Fibroblast of lung (primary cell): Measurements from ENCODE around the gene XK. TPM values are rescaled to one million over a fixed set of nuclear protein-coding genes. Genes with fewer than 3 reads are reported as not detected.
A peak's percentile ranks its signal among the peaks of the same experiment; 100 is the strongest.

Source experiments
- DNase-seq, 2 donors: peaks; one replicate each; pipeline versions ENCODE4 v3.0.0 to v3.0.0-alpha.2; 2010; ENCODE audit warnings: low read depth in 2 of 2
- H2AFZ ChIP-seq: 2 replicates; pipeline ENCODE4 v1.5.1; 2012; ENCODE audit warnings: low read length, control low read depth, inconsistent platforms
- H3K27ac ChIP-seq: 2 replicates; pipeline ENCODE4 v1.5.1; 2011; ENCODE audit warnings: low read length, control low read depth; ENCODE audit not compliant: insufficient read depth
- H3K27me3 ChIP-seq: 2 replicates; pipeline ENCODE4 v1.5.1; 2011; ENCODE audit warnings: mild to moderate bottlenecking, low read length; ENCODE audit not compliant: control insufficient read depth, insufficient read depth
- H3K36me3 ChIP-seq: 2 replicates; pipeline ENCODE4 v1.5.1; 2011; ENCODE audit warnings: low read length; ENCODE audit not compliant: control insufficient read depth, insufficient read depth
- H3K4me1 ChIP-seq: 2 replicates; pipeline ENCODE4 v1.5.1; 2011; ENCODE audit warnings: low read length; ENCODE audit not compliant: control insufficient read depth, insufficient read depth; ENCODE audit errors: extremely low read depth
- H3K4me2 ChIP-seq: 2 replicates; pipeline ENCODE4 v1.5.1; 2011; ENCODE audit warnings: low read length, control low read depth; ENCODE audit not compliant: insufficient read depth; ENCODE audit errors: extremely low read depth
- H3K4me3 ChIP-seq, 4 experiments: fragments of 200-600 bp in 1 of 4; sonication (generic) in 1 of 4; replicated peaks in 1 of 4; 2 replicates each; pipeline ENCODE4 v1.5.1; 2011 to 2016; ENCODE audit warnings: low read length in 4 of 4, low read depth in 3 of 4, mild to moderate bottlenecking in 3 of 4, control low read depth in 2 of 4, inconsistent platforms in 1 of 4, mixed read lengths in 1 of 4; ENCODE audit not compliant: insufficient read depth in 1 of 4; ENCODE audit errors: control extremely low read depth in 1 of 4
- H3K79me2 ChIP-seq: 2 replicates; pipeline ENCODE4 v1.5.1; 2012; ENCODE audit warnings: mild to moderate bottlenecking, low read length, inconsistent platforms; ENCODE audit not compliant: control insufficient read depth, insufficient read depth
- H3K9ac ChIP-seq: 2 replicates; pipeline ENCODE4 v1.5.1; 2011; ENCODE audit warnings: mild to moderate bottlenecking, low read length, control low read depth; ENCODE audit not compliant: insufficient read depth
- H3K9me3 ChIP-seq: 2 replicates; pipeline ENCODE4 v1.5.1; 2012; ENCODE audit warnings: low read depth, low read length; ENCODE audit not compliant: control insufficient read depth, insufficient read depth
- H4K20me1 ChIP-seq: 2 replicates; pipeline ENCODE4 v1.5.1; 2011; ENCODE audit warnings: low read length; ENCODE audit not compliant: control insufficient read depth, insufficient read depth; ENCODE audit errors: extremely low read depth
- EZH2 ChIP-seq: IDR thresholded peaks from 2 replicates; pipeline ENCODE4 v1.5.1; 2012; ENCODE audit warnings: low read length, control low read depth, mild to moderate bottlenecking; ENCODE audit errors: missing control alignments
- polyA minus RNA-seq: library from RNA; depleted of rRNA, polyadenylated mRNA; stranded (reverse); fragments of >200 nt; gene quantifications from 2 replicates; pipeline ENCODE4 v1.2.3, GENCODE V29; 2011; ENCODE audit warnings: low replicate concordance
- polyA plus RNA-seq, 2 donors: library from polyadenylated mRNA; depleted of rRNA in 1 of 2; stranded (reverse) in 1 of 2; unstranded in 1 of 2; fragments of >200 nt; gene quantifications; 2 replicates each; pipeline ENCODE4 v1.2.1, GENCODE V29; 2011 to 2012; ENCODE audit warnings: missing spikeins in 1 of 2
- total RNA-seq: library from RNA; depleted of rRNA; stranded (reverse); fragments of >200 nt; gene quantifications from 2 replicates; pipeline ENCODE4 v1.2.1, GENCODE V29; 2014
- TF ChIP-seq, protein P1 (sequence below), 2 donors: IDR thresholded peaks in 1 of 2; conservative IDR thresholded peaks in 1 of 2; 1 replicate in 1 of 2; 2 replicates in 1 of 2; pipeline ENCODE4 v1.5.1; 2011 to 2012; ENCODE audit warnings: low read length in 2 of 2, control low read depth in 1 of 2, inconsistent platforms in 1 of 2, low read depth in 1 of 2, mild to moderate bottlenecking in 1 of 2

The XK gene, protein sequence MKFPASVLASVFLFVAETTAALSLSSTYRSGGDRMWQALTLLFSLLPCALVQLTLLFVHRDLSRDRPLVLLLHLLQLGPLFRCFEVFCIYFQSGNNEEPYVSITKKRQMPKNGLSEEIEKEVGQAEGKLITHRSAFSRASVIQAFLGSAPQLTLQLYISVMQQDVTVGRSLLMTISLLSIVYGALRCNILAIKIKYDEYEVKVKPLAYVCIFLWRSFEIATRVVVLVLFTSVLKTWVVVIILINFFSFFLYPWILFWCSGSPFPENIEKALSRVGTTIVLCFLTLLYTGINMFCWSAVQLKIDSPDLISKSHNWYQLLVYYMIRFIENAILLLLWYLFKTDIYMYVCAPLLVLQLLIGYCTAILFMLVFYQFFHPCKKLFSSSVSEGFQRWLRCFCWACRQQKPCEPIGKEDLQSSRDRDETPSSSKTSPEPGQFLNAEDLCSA
- total RNA-seq (0.17 and 0.26 TPM in 2 replicates), polyA plus RNA-seq (0.03 and 0.08 TPM in 2 replicates), polyA minus RNA-seq (0.16 and 0.26 TPM in 2 replicates)
- polyA plus RNA-seq (2012): 0.02 and 0.05 TPM in 2 replicates

DNA sequence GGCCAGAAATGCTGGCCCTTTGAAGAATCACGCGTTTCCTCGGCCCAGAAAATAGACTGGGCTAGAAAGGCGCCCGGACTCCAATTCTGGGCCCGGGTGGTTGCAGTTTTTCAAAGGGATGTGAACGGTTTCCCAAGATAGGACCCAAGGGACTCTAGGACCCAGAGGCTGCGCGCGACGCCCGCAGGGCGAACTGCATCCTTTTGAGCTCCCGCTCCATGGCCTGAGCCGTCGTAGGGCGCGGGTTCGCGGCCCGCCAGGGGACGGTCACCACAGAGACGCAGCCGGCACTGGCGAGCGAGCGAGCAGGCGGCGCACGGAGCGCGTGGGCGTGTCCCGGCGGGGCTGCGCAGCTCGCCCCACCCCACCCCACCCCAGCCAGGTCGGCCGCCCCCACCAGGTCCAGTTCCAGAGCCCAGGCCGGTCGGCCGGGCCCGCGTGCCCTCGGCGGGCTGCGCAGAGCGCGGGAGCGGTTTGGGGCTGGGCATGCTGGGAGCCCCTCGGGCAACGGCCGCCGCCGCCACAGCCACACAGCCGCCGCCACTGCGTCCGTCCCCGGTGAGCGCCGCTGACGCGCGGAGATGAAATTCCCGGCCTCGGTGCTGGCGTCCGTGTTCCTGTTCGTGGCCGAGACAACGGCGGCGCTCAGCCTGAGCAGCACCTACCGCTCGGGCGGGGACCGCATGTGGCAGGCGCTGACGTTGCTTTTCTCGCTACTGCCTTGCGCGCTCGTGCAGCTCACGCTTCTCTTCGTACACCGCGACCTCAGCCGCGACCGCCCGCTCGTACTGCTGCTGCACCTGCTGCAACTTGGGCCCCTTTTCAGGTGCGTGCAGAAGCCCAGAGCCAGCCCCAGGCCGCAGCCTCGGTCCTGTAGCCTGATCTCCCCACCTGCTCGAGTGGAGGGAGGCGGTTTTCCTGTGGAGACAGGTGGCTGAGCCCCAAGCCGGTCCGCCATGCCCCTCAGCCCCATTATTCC lies at the start of gene XK:
Gene XK, plus strand, starts transcription at position 411 of the 979 bp plus-strand sequence. Its CDS starts 171 bp downstream, at position 582.
- Histone ChIP-seq H3K9me3 (no peaks in the 10 kb centered on the region), H3K27ac (no peak within 1 kb of the TSS), H4K20me1 (no peaks in the 10 kb centered on the region), H2AFZ (peak within 1 kb of the TSS; percentile 60), H3K9ac (no peak within 1 kb of the TSS), H3K36me3 (no peaks in the 10 kb centered on the region), H3K4me3 (peak within 1 kb of the TSS in 3 of 4 experiments; percentile 24 to 48 (median 41)), H3K4me1 (no peaks in the 10 kb centered on the region), H3K79me2 (no peaks in the 10 kb centered on the region), H3K4me2 (peak within 1 kb of the TSS; percentile 51), H3K27me3 (no peaks in the 10 kb centered on the region)
- no peak for TF ChIP-seq EZH2
- TF ChIP-seq, protein P1, sequence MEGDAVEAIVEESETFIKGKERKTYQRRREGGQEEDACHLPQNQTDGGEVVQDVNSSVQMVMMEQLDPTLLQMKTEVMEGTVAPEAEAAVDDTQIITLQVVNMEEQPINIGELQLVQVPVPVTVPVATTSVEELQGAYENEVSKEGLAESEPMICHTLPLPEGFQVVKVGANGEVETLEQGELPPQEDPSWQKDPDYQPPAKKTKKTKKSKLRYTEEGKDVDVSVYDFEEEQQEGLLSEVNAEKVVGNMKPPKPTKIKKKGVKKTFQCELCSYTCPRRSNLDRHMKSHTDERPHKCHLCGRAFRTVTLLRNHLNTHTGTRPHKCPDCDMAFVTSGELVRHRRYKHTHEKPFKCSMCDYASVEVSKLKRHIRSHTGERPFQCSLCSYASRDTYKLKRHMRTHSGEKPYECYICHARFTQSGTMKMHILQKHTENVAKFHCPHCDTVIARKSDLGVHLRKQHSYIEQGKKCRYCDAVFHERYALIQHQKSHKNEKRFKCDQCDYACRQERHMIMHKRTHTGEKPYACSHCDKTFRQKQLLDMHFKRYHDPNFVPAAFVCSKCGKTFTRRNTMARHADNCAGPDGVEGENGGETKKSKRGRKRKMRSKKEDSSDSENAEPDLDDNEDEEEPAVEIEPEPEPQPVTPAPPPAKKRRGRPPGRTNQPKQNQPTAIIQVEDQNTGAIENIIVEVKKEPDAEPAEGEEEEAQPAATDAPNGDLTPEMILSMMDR (conservative IDR thresholded peaks at IDR 0.05 in 1 of 2, IDR thresholded peaks at IDR 0.05 in 1 of 2; ENCODE audit: low read depth in 1 of 2, low read length in 2 of 2): no peak
- DNase-seq: peak; percentile 20 to 39

DNA sequence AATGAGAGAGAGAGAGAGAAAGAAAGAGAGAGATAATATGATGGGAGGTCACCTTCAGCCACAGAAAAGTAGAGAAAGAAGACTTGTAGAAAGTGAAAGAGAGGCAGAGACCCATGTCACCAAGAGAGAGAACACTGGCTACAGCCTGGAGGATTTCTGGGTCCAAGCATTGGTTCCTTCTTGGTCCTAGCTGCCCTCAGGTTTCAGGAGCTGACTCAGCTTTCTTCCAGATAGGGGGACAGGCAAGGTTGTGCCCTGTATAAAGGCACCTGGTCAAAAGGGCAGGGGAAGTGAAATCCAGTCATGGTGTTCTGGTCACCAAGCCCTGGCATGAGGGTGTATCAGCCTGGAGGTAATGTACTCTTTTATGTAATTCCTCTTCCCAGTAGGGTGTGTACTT lies 47.5 kb upstream of the XK start:
- no peaks in the 10 kb centered on the region for H3K4me1 ChIP-seq
- H2AFZ ChIP-seq: no peak overlapping the region
- H3K27me3 ChIP-seq: no peaks in the 10 kb centered on the region
- no peaks in the 10 kb centered on the region for H3K9me3 ChIP-seq
- H4K20me1 ChIP-seq: no peaks in the 10 kb centered on the region
- no peaks in the 10 kb centered on the region for H3K36me3 ChIP-seq
- H3K79me2 ChIP-seq: no peaks in the 10 kb centered on the region
- no peak for TF ChIP-seq EZH2
- TF ChIP-seq, protein P1 (conservative IDR thresholded peaks at IDR 0.05 in 1 of 2, IDR thresholded peaks at IDR 0.05 in 1 of 2; ENCODE audit: low read depth in 1 of 2, low read length in 2 of 2): no peak
- H3K4me2 ChIP-seq: no peak overlapping the region
- H3K9ac ChIP-seq: no peak overlapping the region
- no peak for DNase-seq
- H3K27ac ChIP-seq: no peak overlapping the region
- no peak overlapping the region for H3K4me3 ChIP-seq

DNA sequence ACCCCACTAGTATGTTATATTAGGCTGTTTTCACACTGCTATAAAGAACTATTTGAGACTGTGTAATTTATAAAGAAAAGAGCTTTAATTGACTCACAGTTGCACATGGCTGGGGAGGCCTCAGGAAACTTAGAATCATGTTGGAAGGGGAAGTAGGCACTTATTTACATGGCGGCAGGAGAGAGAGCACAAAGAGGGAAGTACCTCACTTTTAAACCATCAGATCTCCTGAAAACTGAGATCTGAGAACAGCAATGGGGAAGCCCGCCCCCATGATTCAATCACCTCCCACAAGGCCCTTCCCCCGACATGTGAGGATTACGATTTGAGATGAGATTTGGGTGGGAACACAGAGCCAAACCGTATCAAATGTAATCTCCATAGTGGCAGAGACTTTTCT lies 45.4 kb upstream of the XK start:
- Histone ChIP-seq H3K36me3 (no peaks in the 10 kb centered on the region), H3K4me3 (no peak overlapping the region), H4K20me1 (no peaks in the 10 kb centered on the region), H3K4me1 (no peaks in the 10 kb centered on the region), H3K79me2 (no peaks in the 10 kb centered on the region), H3K4me2 (no peak overlapping the region), H2AFZ (no peak overlapping the region), H3K27me3 (no peaks in the 10 kb centered on the region), H3K9ac (no peak overlapping the region), H3K9me3 (no peaks in the 10 kb centered on the region), H3K27ac (no peak overlapping the region)
- no peak for DNase-seq
- no peak for TF ChIP-seq EZH2
- TF ChIP-seq, protein P1 (conservative IDR thresholded peaks at IDR 0.05 in 1 of 2, IDR thresholded peaks at IDR 0.05 in 1 of 2; ENCODE audit: low read depth in 1 of 2, low read length in 2 of 2): no peak
